Urinary bladder (tissue), 4 donors: Measurements from ENCODE around the gene STARD8. TPM values are rescaled to one million over a fixed set of nuclear protein-coding genes. Genes with fewer than 3 reads are reported as not detected.
"Not testable (repeated sequence)": the region's sequence is repeated elsewhere in the genome, so short reads cannot be mapped to it uniquely, and the experiment has no call there.

ENCODE experiments used
- DNase-seq: peaks from one replicate; pipeline ENCODE4 v3.0.0-alpha.2; 2015; ENCODE audit errors: extremely low spot score
- H3K27ac ChIP-seq: one replicate; pipeline ENCODE4 v1.5.1; 2013; ENCODE audit warnings: low read depth, mild to moderate bottlenecking, moderate library complexity
- H3K36me3 ChIP-seq: one replicate; pipeline ENCODE4 v1.6.1; 2013; ENCODE audit warnings: mild to moderate bottlenecking, moderate library complexity; ENCODE audit not compliant: insufficient read depth
- H3K4me1 ChIP-seq: one replicate; pipeline ENCODE4 v1.6.1; 2013; ENCODE audit warnings: mild to moderate bottlenecking, moderate library complexity; ENCODE audit not compliant: insufficient read depth
- H3K4me3 ChIP-seq: one replicate; pipeline ENCODE4 v1.5.1; 2013; ENCODE audit warnings: low read depth, low read length
- WGBS: extraction: QIAGEN DNeasy Blood & Tissue Kit; methylation state at CpG from one replicate; pipeline ENCODE4 v1.1.7; 2013; 5-methylcytosine and 5-hydroxymethylcytosine counted together
- polyA plus RNA-seq: library from polyadenylated mRNA; stranded (reverse); fragments of 200-250 nt; gene quantifications from one replicate; pipeline ENCODE4 v1.2.3, GENCODE V29; 2013
- total RNA-seq: library from RNA; depleted of rRNA; stranded (reverse); fragments of >200 nt; gene quantifications from one replicate; pipeline ENCODE4 v1.2.3, GENCODE V29; 2014
- donor health status: healthy with polysubstance abuse.
- donor health status: healthy.

Gene STARD8
- total and polyA plus RNA-seq, 2 donors = 6.5 to 12.4 TPM

DNA sequence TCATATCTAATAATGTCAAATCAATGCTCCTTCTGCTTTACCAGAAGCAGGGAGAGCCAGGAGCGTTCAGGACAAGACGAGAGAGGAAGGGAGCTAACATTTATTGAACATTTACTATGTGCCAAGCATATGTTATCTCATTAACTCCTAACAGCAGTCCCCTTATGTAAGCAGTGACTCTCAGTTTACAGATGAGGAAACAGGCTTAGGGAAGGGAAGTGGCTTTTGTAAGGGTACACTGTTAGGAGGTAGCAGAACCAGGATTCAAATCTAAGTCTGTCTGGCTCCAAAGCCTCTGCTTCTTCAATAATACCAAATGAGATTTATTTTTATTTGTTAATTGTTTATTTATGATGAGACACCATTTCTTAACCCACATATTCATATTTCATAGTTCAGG, 2.6 kb upstream of the STARD8 start:
- whole genome bisulfite sequencing = 84% methylated on average over 2 of the region's 2 CpGs
- DNase-seq = no peak
- Histone ChIP-seq H3K4me1 (no peaks in the 10 kb centered on the region), H3K27ac (no peak overlapping the region), H3K4me3 (no peak overlapping the region), H3K36me3 (no peaks in the 10 kb centered on the region)

DNA sequence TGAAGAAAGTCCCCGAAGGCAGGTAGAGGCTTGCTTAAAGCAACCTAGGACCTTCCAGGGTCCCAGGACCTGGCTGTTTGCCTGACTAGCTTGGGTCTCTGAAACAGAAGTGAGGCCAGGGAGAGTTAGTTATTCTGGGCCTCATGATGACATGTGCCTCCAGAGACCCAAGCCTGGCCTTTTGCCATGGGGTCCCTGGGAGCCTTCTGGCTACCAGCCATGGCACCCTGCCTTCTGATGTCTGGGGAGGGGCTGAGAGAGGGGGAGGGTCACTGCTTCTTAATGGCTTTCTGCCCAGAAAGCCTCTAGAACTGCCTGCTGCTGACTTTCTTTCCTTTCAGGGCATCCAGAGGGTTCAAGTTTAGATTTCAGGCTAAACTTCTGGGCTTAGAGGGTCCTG, 1.0 kb upstream of the STARD8 start:
- H3K4me1 ChIP-seq = no peaks in the 10 kb centered on the region
- no peak overlapping the region for H3K27ac ChIP-seq
- H3K4me3 ChIP-seq = no peak overlapping the region
- 83% methylated on average over 1 of the region's 1 CpG for WGBS
- no peaks in the 10 kb centered on the region for H3K36me3 ChIP-seq
- DNase-seq = no peak

DNA sequence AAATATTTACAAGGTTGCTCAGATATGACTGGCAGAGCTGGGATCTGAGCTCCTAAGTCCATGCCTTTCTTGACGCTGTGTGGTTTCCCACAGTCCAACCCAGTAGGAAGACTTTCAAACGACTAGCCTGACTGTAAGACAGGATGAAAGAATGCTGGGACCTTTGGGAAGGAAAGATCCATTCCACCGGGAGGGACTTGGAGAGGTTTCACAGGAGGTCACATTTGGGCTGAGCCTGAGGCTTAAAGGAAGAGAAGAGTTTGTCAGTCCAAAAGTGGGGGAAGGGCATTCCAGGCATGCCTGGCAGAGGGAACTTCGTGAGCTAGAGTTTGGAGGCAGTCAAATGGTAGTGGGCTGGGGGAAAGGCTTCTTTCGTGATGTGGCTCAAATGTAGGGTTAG, 1.5 kb downstream of the STARD8 start:
- Histone ChIP-seq H3K27ac (no peak overlapping the region), H3K4me3 (no peak overlapping the region), H3K36me3 (no peaks in the 10 kb centered on the region), H3K4me1 (no peaks in the 10 kb centered on the region)
- no peak for DNase-seq
- 33% methylated on average over 5 of the region's 5 CpGs for WGBS

DNA sequence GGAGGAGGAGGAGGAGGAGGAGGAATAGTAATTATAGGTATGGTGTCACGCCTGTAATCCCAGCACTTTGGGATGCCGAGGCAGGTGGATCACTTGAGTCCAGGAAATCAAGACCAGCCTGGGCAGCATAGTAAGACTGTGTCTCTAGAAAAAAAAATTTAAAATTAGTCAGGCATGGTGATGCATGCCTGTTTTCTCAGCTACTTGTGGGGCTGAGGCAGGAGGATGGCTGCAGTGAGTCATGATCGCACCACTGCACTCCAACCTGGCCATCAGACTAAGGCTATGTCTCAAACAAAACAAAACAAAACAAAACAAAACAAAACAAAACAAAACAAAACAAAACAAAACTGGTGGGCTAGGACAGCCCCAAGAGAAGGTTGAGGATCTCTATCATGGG, 3.0 kb downstream of the STARD8 start:
- H3K4me1 ChIP-seq = no peaks in the 10 kb centered on the region
- no peak for DNase-seq
- H3K4me3 ChIP-seq = no peak overlapping the region
- H3K27ac ChIP-seq = no peak overlapping the region
- no peaks in the 10 kb centered on the region for H3K36me3 ChIP-seq
- 90% methylated on average over 3 of the region's 3 CpGs for WGBS

DNA sequence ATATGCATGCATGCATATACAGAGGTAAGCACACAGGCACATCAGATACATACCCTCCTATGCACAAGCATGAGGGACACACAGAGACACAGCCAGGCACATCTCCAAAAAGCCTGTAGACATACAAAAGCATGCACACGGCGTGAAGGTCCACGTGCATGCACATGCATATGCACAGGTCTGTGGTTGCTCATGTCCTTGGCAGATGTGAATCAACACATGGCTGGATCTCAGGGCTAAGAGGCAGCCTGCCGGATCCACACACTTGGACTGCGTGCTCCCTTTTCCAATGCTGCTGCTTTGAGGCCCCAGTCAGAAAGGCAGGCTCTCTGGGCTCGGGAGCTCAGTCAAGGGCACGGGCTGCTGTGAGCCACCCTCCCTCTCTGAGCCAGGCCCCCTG, 3.6 kb downstream of the STARD8 start:
- 59% methylated on average over 7 of the region's 7 CpGs for WGBS
- no peaks in the 10 kb centered on the region for H3K36me3 ChIP-seq
- DNase-seq = no peak
- H3K4me1 ChIP-seq = no peaks in the 10 kb centered on the region
- H3K4me3 ChIP-seq = no peak overlapping the region
- no peak overlapping the region for H3K27ac ChIP-seq

DNA sequence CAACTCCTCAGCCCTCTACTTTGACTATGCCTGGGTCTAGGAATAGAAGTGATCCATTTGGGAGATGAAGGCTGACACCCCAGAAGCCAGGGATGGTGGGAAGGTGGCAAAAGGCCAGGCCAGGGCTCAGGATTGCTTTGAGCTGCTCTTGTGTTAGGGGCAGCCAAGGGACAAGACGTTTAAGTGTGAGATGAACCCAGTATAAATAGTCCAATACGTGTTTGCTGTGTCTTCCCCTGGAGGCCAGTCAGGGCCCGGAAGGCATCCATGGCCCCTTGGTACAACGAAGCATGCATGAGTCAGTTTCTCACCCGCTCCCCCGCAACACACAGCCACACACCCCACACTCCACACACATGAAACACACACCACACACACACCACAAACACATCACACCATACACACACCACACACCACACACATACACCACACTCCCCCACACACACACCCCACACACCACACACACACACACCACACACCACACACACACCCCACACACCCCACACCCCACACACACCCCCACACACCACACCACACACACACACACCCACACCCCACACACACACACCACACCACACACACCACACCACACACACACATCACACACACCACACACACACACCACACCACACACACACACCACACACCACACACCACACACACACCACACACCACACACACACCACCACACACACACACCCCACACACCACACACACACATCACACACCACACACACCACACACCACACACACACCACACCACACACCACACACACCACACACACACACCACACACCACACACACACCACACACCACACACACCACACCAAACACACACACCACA, 5.1 kb downstream of the STARD8 start:
- DNase-seq = no peak
- WGBS = 44% methylated on average over 6 of the region's 6 CpGs
- Histone ChIP-seq H3K4me3 (no peak overlapping the region), H3K36me3 (no peaks in the 10 kb centered on the region), H3K27ac (no peak overlapping the region), H3K4me1 (no peaks in the 10 kb centered on the region)

DNA sequence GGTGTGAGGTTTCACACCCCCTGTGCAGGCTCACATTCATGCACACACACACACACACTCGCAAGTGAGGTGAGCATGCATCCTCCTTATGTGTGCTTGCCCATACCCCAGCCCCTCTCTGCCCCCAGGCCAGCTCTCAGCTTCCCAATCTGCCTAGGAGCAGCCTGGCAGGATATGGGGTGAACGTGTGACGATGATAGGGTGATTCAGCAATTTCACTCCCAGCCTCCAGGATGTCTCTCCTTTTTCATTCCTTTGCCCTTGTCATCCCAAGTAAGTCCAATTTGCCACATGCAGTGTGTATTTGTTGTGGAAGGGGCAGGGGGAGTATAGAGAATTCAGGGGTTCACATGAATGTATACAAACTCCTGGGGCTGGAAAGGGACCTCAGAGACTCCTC, 7.2 kb downstream of the STARD8 start:
- 86% methylated on average over 3 of the region's 3 CpGs for WGBS

DNA sequence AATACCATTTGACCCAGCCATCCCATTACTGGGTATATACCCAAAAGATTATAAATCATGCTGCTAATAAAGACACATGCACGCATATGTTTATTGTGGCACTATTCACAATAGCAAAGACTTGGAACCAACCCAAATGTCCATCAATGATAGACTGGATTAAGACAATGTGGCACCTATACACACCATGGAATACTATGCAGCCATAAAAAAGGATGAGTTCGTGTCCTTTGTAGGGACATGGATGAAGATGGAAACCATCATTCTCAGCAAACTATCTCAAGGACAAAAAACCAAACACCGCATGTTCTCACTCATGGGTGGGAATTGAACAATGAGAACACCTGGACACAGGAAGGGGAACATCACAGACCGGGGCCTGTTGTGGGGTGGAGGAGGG, 9.0 kb downstream of the STARD8 start:
- DNase-seq, H3K27ac ChIP-seq, H3K4me1 ChIP-seq, H3K4me3 ChIP-seq, H3K36me3 ChIP-seq: not testable (repeated sequence)
- WGBS = 95% methylated on average over 4 of the region's 4 CpGs

More for the DNA sequence above, 7.2 kb downstream of the STARD8 start:
- Histone ChIP-seq H3K36me3 (no peaks in the 10 kb centered on the region), H3K27ac (no peak overlapping the region), H3K4me3 (no peak overlapping the region), H3K4me1 (no peaks in the 10 kb centered on the region)
- no peak for DNase-seq

DNA sequence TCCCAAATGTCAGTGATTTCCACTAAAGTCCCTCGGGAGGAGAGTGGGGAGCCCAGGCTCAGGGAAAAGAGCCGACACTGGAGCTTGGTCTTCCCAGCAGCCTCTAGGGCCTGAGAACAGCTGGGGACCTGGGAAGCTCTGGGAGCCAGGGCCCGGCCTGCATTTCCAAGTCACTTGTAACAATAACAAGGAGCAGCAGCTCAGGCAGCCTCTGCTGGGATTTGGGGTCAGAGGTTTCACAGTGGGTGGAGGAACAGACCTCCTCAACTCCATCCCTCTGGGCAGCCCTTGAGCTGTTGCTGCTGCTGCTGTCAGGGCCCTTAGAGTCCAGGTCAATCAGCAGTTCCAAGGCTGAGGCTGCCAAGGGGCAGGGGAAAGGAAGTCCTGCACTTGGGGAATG, 11.1 kb downstream of the STARD8 start:
- 23% methylated on average over 3 of the region's 3 CpGs for WGBS
- Histone ChIP-seq H3K4me3 (no peak overlapping the region), H3K36me3 (no peaks in the 10 kb centered on the region), H3K4me1 (no peaks in the 10 kb centered on the region), H3K27ac (no peak overlapping the region)
- no peak for DNase-seq

DNA sequence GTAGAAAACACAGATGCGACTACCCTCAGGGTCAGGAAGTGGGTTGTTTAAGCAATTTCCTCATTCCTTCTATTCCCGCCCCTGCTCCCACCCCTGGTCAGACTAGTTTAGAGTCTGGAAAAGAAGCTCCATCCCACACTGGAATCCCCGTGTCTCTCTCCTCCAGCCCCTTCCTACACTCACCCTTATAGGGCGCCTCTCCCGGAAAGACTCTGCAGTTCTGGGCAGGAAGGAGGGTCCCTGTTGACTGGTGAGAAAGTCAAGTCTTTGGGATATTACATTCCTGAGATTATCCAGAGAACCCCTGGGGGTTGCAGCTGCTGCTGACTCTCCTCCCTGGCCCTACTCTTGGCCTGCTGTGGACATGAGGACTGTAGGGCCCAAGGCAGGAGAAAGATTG, 11.9 kb downstream of the STARD8 start:
- DNase-seq = no peak
- H3K4me1 ChIP-seq = no peaks in the 10 kb centered on the region
- no peak overlapping the region for H3K27ac ChIP-seq
- H3K4me3 ChIP-seq = no peak overlapping the region
- H3K36me3 ChIP-seq = no peaks in the 10 kb centered on the region
- 83% methylated on average over 5 of the region's 5 CpGs for WGBS

DNA sequence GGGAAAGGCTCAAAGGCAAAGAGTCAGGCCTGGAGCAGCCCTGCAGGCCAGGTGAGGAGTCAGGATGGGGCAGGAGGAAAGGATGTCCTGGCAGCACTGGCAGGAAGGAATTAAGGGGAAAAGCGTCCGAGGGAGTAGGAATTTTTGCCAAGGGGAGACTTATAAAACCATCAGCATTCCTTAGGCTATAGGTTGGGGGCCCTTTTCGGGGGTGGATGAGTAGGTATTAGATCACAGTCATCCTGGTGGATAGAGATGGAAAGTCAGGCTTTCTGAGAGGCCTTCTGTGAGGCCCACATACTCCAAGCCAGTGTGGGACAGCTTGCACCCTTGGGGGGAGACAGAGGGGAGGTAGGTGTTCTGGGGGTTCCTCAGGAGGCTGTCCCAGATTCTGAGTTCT, 12.3 kb downstream of the STARD8 start:
- no peak for DNase-seq
- Histone ChIP-seq H3K27ac (no peak overlapping the region), H3K4me1 (no peaks in the 10 kb centered on the region), H3K36me3 (no peaks in the 10 kb centered on the region), H3K4me3 (no peak overlapping the region)
- 70% methylated on average over 3 of the region's 3 CpGs for WGBS

DNA sequence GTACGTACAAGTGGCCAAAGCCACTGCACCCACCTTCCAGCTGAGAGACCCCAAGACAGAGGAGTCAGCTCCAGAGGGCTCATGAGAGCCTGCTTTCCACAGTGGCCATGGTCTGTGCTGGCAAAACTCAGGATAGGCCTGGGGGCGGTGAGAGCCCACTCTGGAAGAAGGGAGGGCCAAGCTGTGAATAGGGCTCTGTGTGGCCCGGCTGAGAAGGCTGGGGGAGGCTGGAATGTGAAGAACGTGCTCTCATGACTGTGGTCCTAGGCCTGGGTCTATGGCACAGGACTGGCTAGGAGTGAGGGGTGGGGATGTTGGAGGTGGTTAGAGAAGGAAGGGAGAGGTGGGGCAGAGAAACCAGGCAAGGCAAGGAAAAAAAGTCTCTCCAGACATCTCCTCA, 13.3 kb downstream of the STARD8 start:
- DNase-seq = no peak
- Histone ChIP-seq H3K27ac (no peak overlapping the region), H3K4me3 (no peak overlapping the region), H3K36me3 (no peaks in the 10 kb centered on the region), H3K4me1 (no peaks in the 10 kb centered on the region)
- 87% methylated on average over 4 of the region's 4 CpGs for WGBS

DNA sequence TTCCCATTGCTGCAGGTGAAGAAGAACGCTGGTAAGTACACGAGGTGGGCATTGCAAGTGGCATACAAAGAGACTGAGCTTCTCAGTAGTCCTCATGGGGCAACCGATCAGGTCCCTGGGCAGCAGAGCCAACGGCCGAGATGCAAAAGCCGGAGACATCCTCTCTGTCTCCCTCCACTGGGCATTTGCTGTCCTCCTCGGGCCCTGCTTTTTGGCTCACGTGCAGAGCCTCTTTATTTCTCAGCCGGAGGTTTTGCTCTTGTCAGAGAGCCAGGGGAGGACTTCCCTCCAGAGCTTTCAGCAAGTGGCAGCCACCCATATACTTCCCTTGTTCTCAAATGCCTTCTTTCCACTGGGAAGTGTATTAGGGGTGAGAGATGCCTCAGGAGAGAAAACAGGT, 18.0 kb downstream of the STARD8 start:
- H3K36me3 ChIP-seq = no peaks in the 10 kb centered on the region
- H3K4me1 ChIP-seq = no peaks in the 10 kb centered on the region
- no peak overlapping the region for H3K4me3 ChIP-seq
- 41% methylated on average over 9 of the region's 9 CpGs for WGBS
- DNase-seq = no peak
- no peak overlapping the region for H3K27ac ChIP-seq

DNA sequence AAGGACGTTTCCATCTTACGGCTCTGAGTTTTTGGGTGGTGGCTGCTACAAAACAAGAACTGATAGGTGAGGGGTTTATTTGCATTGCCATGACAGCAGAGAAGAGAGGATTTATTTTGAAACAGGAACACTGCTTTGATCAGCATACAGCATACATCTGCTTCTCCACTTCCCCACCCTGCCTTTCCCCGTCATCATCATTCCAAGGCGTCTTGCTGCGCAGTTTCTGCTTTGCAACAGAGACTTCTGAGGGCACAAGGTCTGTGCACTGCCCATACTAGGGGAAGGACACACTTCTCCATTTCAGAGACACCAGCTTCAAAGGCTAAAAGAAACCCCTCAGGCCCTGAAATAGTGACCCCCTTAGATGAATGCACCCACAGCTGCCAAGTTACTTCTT, 19.1 kb downstream of the STARD8 start:
- no peak overlapping the region for H3K4me3 ChIP-seq
- no peaks in the 10 kb centered on the region for H3K36me3 ChIP-seq
- DNase-seq = no peak
- H3K4me1 ChIP-seq = no peaks in the 10 kb centered on the region
- WGBS = 86% methylated on average over 5 of the region's 5 CpGs
- H3K27ac ChIP-seq = no peak overlapping the region
